HG03575 (cell line): Measurements from ENCODE around the gene NPC1.
"Not testable (repeated sequence)": the region's sequence is repeated elsewhere in the genome, so short reads cannot be mapped to it uniquely, and the experiment has no call there.

ENCODE experiments used
- ATAC-seq: cut with Tn5 transposase; IDR thresholded peaks from one replicate; pipeline ENCODE4 v1.9.1; 2021; ENCODE audit not compliant: unreplicated experiment, insufficient number of reproducible peaks, low FRiP score; ENCODE audit errors: extremely low read depth

The NPC1 gene

GRCh38 chr18:23578891-23579653 is 7.2 kb downstream of the NPC1 start:
- ATAC-seq, result no peak

- no peak for ATAC-seq
Measured at GRCh38 chr18:23578067-23578701, 8.1 kb downstream of the NPC1 start.

- not testable (repeated sequence) for ATAC-seq
Measured at GRCh38 chr18:23577521-23577920, 8.8 kb downstream of the NPC1 start.

- ATAC-seq, result no peak
Measured at GRCh38 chr18:23575309-23575651, 11.0 kb downstream of the NPC1 start.

GRCh38 chr18:23574611-23575308 is 11.5 kb downstream of the NPC1 start:
- ATAC-seq, result no peak

GRCh38 chr18:23573626-23574431 is 12.5 kb downstream of the NPC1 start:
- no peak for ATAC-seq

DNA sequence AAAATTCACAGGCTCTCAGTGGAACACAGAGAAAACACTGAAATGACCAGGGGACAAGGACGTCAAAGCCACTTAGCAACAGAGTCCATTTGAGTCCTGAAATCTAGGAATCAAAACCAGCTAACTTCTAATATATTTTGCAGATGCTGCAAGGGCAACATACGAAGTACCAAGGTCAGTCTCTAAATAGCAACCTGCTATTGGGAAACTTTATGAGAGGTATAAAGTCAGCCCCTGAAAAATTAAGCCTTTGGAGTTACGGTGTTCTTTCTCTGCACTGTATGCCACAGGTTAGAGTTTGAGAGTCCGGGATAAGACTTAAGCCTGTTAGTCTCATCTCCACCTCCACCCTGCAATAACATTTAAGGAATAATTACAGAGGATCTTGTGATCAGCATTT is 13.3 kb downstream of the NPC1 start:
- no peak for ATAC-seq

DNA sequence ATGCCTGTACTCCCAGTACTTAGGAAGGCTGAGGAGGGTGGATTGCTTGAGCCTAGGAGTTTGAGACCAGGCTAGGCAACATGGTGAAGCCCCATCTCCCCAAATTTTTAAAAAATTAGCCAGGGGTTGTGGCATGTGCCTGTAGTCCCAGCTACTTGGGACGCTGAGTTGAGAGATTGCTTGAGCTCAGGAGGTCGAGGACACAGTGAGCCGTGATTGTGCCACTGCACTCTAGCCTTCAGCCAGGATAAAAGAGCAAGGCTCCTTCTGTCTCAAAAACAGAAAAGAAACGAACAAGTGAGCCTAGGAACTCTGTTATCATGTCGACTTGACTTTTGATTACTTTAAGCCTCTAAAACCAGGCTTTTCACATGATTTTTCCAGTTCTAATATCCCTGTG is 13.7 kb downstream of the NPC1 start:
- no peak for ATAC-seq

- no peak for ATAC-seq
Measured at GRCh38 chr18:23572012-23572411, 14.3 kb downstream of the NPC1 start.

DNA sequence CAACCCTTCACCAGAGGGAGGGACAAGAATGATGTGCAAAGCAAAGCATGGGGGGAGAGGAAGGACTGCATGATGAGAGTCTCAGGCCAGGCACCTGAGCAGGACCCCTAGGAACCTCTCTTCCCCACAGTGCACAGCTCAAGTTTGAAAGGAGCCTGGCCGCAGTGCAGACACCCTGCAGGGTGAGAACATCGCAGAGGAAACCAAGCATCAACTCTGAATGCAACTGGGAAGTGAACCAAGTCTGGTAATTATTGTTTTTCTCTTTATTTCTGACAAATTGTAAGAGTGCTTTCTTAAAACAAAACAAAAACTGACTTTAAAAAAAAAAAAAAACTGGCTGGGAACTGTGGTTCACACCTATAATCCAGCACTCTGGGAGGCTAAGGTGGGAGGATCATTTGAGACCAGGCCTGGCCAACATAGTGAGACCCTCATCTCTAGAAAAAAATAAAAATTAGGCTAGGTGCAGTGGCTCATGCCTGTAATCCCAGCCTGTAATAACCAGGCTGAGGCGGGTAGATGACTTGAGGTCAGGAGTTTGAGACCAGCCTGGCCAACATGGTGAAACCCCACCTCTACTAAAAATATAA is 15.3 kb downstream of the NPC1 start:
- ATAC-seq, result no peak

DNA sequence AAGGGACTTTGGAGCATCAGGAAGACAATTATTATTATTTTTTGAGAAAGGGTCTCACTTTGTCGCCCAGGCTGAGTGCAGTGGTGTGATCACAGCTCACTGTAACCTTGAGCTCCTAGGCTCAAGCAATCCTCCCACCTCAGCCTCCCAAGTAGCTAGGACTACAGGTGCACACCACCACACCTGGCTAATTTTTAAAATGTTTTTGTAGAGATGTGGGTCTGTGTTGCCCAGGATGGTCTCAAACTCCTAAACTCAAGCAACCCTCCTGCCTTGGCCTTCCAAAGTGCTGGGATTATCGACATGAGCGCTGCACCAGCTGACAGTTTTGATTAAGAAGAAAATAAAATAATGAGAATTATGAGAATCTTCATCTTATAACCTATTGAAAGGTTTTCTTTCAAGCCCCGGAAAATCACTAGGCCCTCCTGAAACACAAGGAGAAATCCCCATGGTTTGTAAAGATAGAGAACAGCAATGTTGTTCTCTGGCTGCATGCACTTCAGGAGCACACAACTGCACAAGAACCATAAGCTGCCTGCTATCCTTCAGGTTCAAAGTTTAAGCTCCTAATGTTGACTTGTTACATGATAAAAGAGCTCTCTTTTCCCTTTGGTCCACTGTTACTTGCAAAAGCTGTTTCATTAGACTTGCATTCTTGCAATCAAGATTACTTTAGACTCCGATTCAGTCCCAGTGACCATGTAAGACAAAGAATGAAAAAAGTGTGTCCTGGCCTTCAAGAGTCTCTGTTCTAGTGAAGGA is 16.8 kb downstream of the NPC1 start:
- no peak for ATAC-seq

- ATAC-seq, result no peak
Measured at GRCh38 chr18:23568281-23569138, 17.8 kb downstream of the NPC1 start.

DNA sequence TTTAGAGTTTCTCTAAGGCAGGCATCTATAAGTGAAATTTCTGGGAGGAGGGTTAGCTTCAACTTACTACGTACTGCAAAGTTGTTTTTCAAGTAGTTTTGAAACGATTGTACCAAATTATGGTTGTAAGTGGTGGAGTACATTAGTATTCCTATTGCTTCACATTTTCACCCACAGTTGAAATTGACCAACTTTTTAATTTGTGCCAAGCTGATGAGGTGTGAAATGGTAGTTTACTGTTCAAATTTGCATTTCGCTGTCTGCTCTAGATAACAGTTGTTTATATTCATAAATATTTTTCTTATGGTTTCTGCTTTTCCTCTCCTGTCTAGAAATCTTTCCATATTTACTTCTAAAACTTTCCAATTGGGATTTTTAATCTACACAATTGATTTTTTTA is 18.6 kb downstream of the NPC1 start:
- no peak for ATAC-seq

DNA sequence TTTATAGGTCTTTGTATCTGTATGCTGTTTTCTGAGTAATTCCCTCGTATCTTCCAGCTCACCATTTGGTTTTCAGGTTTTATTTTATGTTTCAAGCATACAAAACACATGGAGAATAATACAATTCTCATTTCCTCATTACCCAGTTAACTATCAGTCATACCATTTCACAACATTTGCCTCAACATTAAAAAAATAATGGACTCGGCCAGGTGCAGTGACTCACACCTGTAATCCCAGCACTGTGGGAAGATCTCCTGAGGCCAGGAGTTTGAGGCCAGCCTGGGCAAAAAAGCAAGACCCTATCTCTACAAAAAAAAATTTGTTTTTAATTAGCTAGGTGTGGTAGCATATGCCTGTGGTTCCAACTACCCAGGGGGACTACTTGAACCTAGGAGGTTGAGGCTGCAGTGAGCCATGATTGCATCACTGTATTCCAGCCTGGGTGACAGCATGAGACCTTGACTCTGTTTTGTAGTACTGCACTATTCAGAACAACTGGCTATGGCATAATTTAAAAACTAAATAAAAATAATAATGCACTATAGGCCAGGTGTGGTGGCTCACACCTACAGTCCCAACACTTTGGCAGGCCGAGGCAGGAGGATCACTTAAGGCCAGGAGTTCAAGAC is 20.3 kb downstream of the NPC1 start:
- no peak for ATAC-seq

- no peak for ATAC-seq
Measured at GRCh38 chr18:23563377-23564043, 22.8 kb downstream of the NPC1 start.

GRCh38 chr18:23560186-23560585 is 26.1 kb downstream of the NPC1 start:
- ATAC-seq, result no peak

DNA sequence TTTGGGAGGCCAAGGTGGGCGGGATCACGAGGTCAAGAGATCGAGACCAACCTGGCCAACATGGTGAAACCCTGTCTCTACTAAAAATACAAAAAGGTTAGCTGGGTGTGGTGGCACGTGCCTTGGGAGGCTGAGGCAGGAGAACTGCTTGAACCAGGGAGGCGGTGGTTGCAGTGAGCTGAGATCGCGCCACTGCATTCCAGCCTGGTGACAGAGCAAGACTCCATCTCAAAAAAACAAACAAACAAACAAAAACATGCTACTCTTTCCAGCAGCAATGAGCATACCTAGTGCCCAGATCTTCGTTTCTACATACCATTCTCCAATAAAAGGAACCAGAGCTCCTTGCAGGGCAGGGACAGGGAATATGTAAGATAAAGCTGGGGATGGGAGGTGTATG is 28.8 kb downstream of the NPC1 start:
- ATAC-seq, result not testable (repeated sequence)
